HAP-1 (cell line): ENCODE results near the gene OBI1.

ENCODE experiments used
- DNase-seq, 2 experiments: peaks; one replicate each; pipeline ENCODE4 v3.0.0-alpha.2; 2016 to 2020; ENCODE audit warnings: low spot score in 2 of 2
- H3K27me3 ChIP-seq: fragments of 250-450 bp; sonication (Bioruptor Pico); 2 replicates; pipeline ENCODE4 v1.5.1; 2020; ENCODE audit warnings: low read depth, mild to moderate bottlenecking, moderate library complexity
- H3K36me3 ChIP-seq: fragments of 250-450 bp; sonication (Bioruptor Pico); replicated peaks from 2 replicates; pipeline ENCODE4 v1.5.1; 2020; ENCODE audit warnings: mild to moderate bottlenecking
- H3K4me1 ChIP-seq: fragments of 250-450 bp; sonication (Bioruptor Pico); 2 replicates; pipeline ENCODE4 v1.5.1; 2020; ENCODE audit warnings: mild to moderate bottlenecking
- H3K4me3 ChIP-seq: fragments of 250-450 bp; sonication (Bioruptor Pico); 2 replicates; pipeline ENCODE4 v1.5.1; 2020; ENCODE audit warnings: mild to moderate bottlenecking, moderate library complexity
- H3K9me3 ChIP-seq: fragments of 250-450 bp; sonication (Bioruptor Pico); 2 replicates; pipeline ENCODE4 v1.5.1; 2020; ENCODE audit warnings: mild to moderate bottlenecking, moderate library complexity
- in situ Hi-C: fragments of 300-500 bp; cut with MboI; formaldehyde crosslinking; loops from 3 replicates; pipeline ENCODE4 v1.14.3; 2020; ENCODE audit warnings: low sequenced_read_pairs, inconsistent platforms, mixed read lengths

OBI1 gene

DNA sequence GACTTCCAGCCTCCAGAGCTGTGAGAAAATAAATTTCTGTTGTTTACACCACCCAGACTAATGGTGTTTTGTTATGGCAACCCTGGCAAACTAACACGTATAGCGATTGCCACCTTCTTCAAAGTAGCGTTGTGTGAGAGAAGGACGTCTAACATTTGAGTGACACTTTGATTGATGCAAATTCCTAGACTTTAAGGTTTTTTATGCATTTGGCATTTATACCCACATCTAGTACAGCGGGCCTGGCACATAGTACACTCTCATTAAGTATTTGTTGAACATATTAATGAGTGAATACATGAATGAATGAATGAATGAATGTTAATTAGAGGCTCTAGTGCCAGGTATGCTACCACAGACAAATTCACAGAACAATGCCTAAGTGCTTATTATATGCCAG, 92.3 kb downstream of the OBI1 start:
- Histone ChIP-seq H3K4me1 (no peaks in the 10 kb centered on the region), H3K27me3 (no peaks in the 10 kb centered on the region), H3K4me3 (no peak overlapping the region), H3K36me3 (no peaks in the 10 kb centered on the region), H3K9me3 (no peaks in the 10 kb centered on the region)
- in situ Hi-C loops, result no loop called here
- no peak for DNase-seq
